ENCODE results near the gene PSMA1.

- TF ChIP-seq SMAD1 (CRISPR knock-in tag; IDR thresholded peaks at IDR 0.05; ENCODE audit: borderline replicate concordance, low read depth) (no peak), CTCF (CRISPR knock-in tag; IDR thresholded peaks at IDR 0.05) (no peak), EHMT2 (IDR thresholded peaks at IDR 0.05; ENCODE audit: borderline replicate concordance, low read depth, low read length) (no peak), EP300 (IDR thresholded peaks at IDR 0.05; ENCODE audit: low read depth in 2 of 2, low read length in 2 of 2) (no peak), EP300 (CRISPR knock-in tag; IDR thresholded peaks at IDR 0.05; ENCODE audit: borderline replicate concordance) (no peak), POLR2A (IDR thresholded peaks at IDR 0.05; ENCODE audit: insufficient read depth in 1 of 2, low read depth in 2 of 2, low read length in 2 of 2) (no peak)
These were observed 9.1 kb upstream of the PSMA1 start for GRCh38 chr11:14529321-14529720.
